Measurements from ENCODE around the gene NRG3.
"Not testable (repeated sequence)": the region's sequence is repeated elsewhere in the genome, so short reads cannot be mapped to it uniquely, and the experiment has no call there.

Gene NRG3

GRCh38 chr10:82625512-82626189, 750.7 kb downstream of the NRG3 start:
- DNase-seq = no peak

GRCh38 chr10:82628373-82628772, 753.4 kb downstream of the NRG3 start:
- DNase-seq = no peak

GRCh38 chr10:82643076-82643475, 768.1 kb downstream of the NRG3 start:
- no peak for DNase-seq

GRCh38 chr10:82643601-82644000, 768.6 kb downstream of the NRG3 start:
- DNase-seq = no peak

GRCh38 chr10:82645221-82645620, 770.2 kb downstream of the NRG3 start:
- DNase-seq = no peak

- DNase-seq = no peak
Observed at GRCh38 chr10:82653244-82654155, 778.5 kb downstream of the NRG3 start.

GRCh38 chr10:82660205-82660604, 785.2 kb downstream of the NRG3 start:
- DNase-seq = no peak

GRCh38 chr10:82660986-82661385, 786.0 kb downstream of the NRG3 start:
- no peak for DNase-seq

- no peak for DNase-seq
Observed at GRCh38 chr10:82661701-82662100, 786.7 kb downstream of the NRG3 start.

GRCh38 chr10:82668221-82668895, 793.4 kb downstream of the NRG3 start:
- no peak for DNase-seq

GRCh38 chr10:82674036-82674435, 799.0 kb downstream of the NRG3 start:
- no peak for DNase-seq

- not testable (repeated sequence) for DNase-seq
Observed at GRCh38 chr10:82677932-82678331, 802.9 kb downstream of the NRG3 start.

- not testable (repeated sequence) for DNase-seq
Observed at GRCh38 chr10:82678451-82678850, 803.5 kb downstream of the NRG3 start.

GRCh38 chr10:82680608-82681007, 805.6 kb downstream of the NRG3 start:
- no peak for DNase-seq

- no peak for DNase-seq
Observed at GRCh38 chr10:82683945-82684344, 809.0 kb downstream of the NRG3 start.

GRCh38 chr10:82685087-82685486, 810.1 kb downstream of the NRG3 start:
- no peak for DNase-seq

GRCh38 chr10:82691211-82691610, 816.2 kb downstream of the NRG3 start:
- DNase-seq = no peak

- no peak for DNase-seq
Observed at GRCh38 chr10:82692458-82692857, 817.5 kb downstream of the NRG3 start.

GRCh38 chr10:82721831-82722230, 846.8 kb downstream of the NRG3 start:
- DNase-seq = no peak

GRCh38 chr10:82722273-82722672, 847.3 kb downstream of the NRG3 start:
- no peak for DNase-seq

- no peak for DNase-seq
Observed at GRCh38 chr10:82736305-82736704, 861.3 kb downstream of the NRG3 start.

- DNase-seq = no peak
Observed at GRCh38 chr10:82737549-82737948, 862.6 kb downstream of the NRG3 start.

- DNase-seq = no peak
Observed at GRCh38 chr10:82738592-82738991, 863.6 kb downstream of the NRG3 start.

- no peak for DNase-seq
Observed at GRCh38 chr10:82742478-82742877, 867.5 kb downstream of the NRG3 start.

All from activated CD4-positive, alpha-beta T cell treated with anti-CD3 and anti-CD28 coated beads, Interleukin-10, Interleukin-2, amounts not matched to agents 100 ng/mL and 50 ng/mL, durations not matched to agents 16 hours and 8 hours (primary cell).